Measurements from ENCODE around the gene LRFN5. TPM values are rescaled to one million over a fixed set of nuclear protein-coding genes. Genes with fewer than 3 reads are reported as not detected.

Gene LRFN5
- total and polyA plus RNA-seq, 2 of the 8 experiments (the other 6 are each of a cell fraction or from before 2014, with no cell fraction given), result 0.85 to 4.7 TPM

DNA sequence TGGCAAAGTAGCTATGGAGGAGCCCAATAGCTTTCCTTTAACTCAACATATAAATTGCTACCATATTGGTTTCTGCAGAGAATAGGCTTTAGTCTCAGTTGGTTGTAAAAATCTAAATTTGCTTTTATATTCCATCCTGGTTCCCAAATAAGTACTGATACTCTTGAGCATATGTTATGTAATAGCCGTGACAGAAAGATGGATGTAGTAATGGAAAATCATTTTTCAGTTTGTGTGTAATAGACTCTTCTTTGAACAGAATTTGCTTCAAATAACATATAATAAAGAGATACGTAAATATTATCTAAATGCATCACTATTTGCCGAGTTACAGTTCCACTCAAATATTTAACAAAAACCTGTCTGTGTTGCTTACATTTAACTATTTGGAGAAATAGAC, 271.6 kb downstream of the LRFN5 start:
- Histone ChIP-seq H3K23ac (ENCODE audit: insufficient read length) (no peak overlapping the region), H3K18ac (ENCODE audit: extremely low read depth, low read length) (no peak overlapping the region), H3K27me3 (replicated peaks in 1 of 4; ENCODE audit: control insufficient read depth in 3 of 4, extremely low read depth in 1 of 4, insufficient read depth in 3 of 4, low read length in 3 of 4) (no peaks in the 10 kb centered on the region), H4K5ac (ENCODE audit: insufficient read length, low read depth, low read length) (no peak overlapping the region), H3K4me3 (ENCODE audit: extremely low read depth in 1 of 4, insufficient read depth in 2 of 4, low read depth in 3 of 4, low read length in 4 of 4) (no peak overlapping the region), H2BK12ac (ENCODE audit: low read depth, low read length) (no peak overlapping the region), H4K20me1 (replicated peaks in 1 of 2; ENCODE audit: control insufficient read depth in 1 of 2, insufficient read depth in 2 of 2, low read length in 2 of 2) (no peaks in the 10 kb centered on the region), H4K8ac (ENCODE audit: extremely low read depth, insufficient read depth, low read length) (no peak overlapping the region), H3K4ac (replicated peaks; ENCODE audit: insufficient read length, low read depth, low read length) (no peak overlapping the region), H2BK5ac (ENCODE audit: low read depth, low read length) (no peak overlapping the region), H3K79me2 (ENCODE audit: control insufficient read depth in 1 of 2, insufficient read depth in 2 of 2, low read length in 2 of 2) (no peaks in the 10 kb centered on the region), H3K27ac (ENCODE audit: low read depth, low read length) (no peak overlapping the region), H3K56ac (replicated peaks; ENCODE audit: insufficient read length, low read depth, low read length) (no peak overlapping the region), H3K23me2 (ENCODE audit: low read depth, low read length) (no peaks in the 10 kb centered on the region), H3K4me1 (replicated peaks in 1 of 4; ENCODE audit: control insufficient read depth in 3 of 4, insufficient read depth in 4 of 4, low read length in 3 of 4) (no peaks in the 10 kb centered on the region), H3K9me3 (ENCODE audit: insufficient read depth in 2 of 2, low read depth in 1 of 2, low read length in 1 of 2) (no peaks in the 10 kb centered on the region), H2AFZ (ENCODE audit: low read length) (no peak overlapping the region), H4K91ac (replicated peaks; ENCODE audit: insufficient read length, low read length) (no peak overlapping the region), H2BK20ac (ENCODE audit: low read length) (no peak overlapping the region), H2BK120ac (replicated peaks; ENCODE audit: low read depth, low read length) (no peak overlapping the region), H3K79me1 (ENCODE audit: low read depth, low read length) (no peaks in the 10 kb centered on the region), H3K14ac (ENCODE audit: insufficient read length) (no peak overlapping the region), H3K4me2 (ENCODE audit: insufficient read depth in 1 of 2, low read depth in 2 of 2, low read length in 2 of 2) (no peak overlapping the region), H3K36me3 (ENCODE audit: control insufficient read depth in 2 of 4, insufficient read depth in 4 of 4, low read length in 3 of 4) (no peaks in the 10 kb centered on the region), H2AK5ac (ENCODE audit: low read depth, low read length) (no peak overlapping the region), H3K9ac (replicated peaks in 1 of 4; ENCODE audit: extremely low read depth in 1 of 4, low read depth in 3 of 4, low read length in 3 of 4) (no peak overlapping the region), H2BK15ac (ENCODE audit: low read length) (no peak overlapping the region)
- 89% methylated on average over 3 of the region's 3 CpGs; no CpG with 5 or more reads in 1 of the 2 experiments for WGBS, 2 experiments (ENCODE audit: extremely low coverage in 1 of 2, insufficient coverage in 1 of 2, insufficient read length in 1 of 2, insufficient replicate concordance in 2 of 2, low coverage in 1 of 2, low lambda C conversion rate in 2 of 2, missing lambda C conversion rate in 1 of 2)
- CTCF ChIA-PET (ENCODE audit: partially characterized antibody), result no interaction called here
- POLR2A ChIA-PET (ENCODE audit: partially characterized antibody), result no interaction called here
- no peak for FAIRE-seq
- no peak for DNase-seq (ENCODE audit: low read depth in 1 of 2, low spot score in 2 of 2)
- TF ChIP-seq MAFK (IDR thresholded peaks at IDR 0.05; ENCODE audit: low read depth, low read length) (no peak), JUND (IDR thresholded peaks at IDR 0.05; ENCODE audit: low read length) (no peak), KDM1A (IDR thresholded peaks at IDR 0.05; ENCODE audit: borderline replicate concordance, low read length) (no peak), GTF2F1 (IDR thresholded peaks at IDR 0.05; ENCODE audit: borderline replicate concordance, low read depth, low read length) (no peak), JUN (IDR thresholded peaks at IDR 0.05; ENCODE audit: low read depth, low read length) (no peak), RBBP5 (IDR thresholded peaks at IDR 0.05; ENCODE audit: borderline replicate concordance, low read depth, low read length) (no peak), HDAC2 (IDR thresholded peaks at IDR 0.05; ENCODE audit: borderline replicate concordance in 1 of 2, low read depth in 2 of 2, low read length in 2 of 2) (no peak), CHD1 (IDR thresholded peaks at IDR 0.05; ENCODE audit: low read depth, low read length) (no peak), SIN3A (conservative IDR thresholded peaks at IDR 0.05 in 1 of 2, IDR thresholded peaks at IDR 0.05 in 1 of 2; ENCODE audit: low read depth in 1 of 2, low read length in 2 of 2) (no peak), TBP (IDR thresholded peaks at IDR 0.05; ENCODE audit: low read depth, low read length) (no peak), PHF8 (conservative IDR thresholded peaks at IDR 0.05; ENCODE audit: low read depth, low read length) (no peak)
- TF ChIP-seq, protein P1, sequence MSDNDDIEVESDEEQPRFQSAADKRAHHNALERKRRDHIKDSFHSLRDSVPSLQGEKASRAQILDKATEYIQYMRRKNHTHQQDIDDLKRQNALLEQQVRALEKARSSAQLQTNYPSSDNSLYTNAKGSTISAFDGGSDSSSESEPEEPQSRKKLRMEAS (IDR thresholded peaks at IDR 0.05), result no peak
- TF ChIP-seq, protein P2, sequence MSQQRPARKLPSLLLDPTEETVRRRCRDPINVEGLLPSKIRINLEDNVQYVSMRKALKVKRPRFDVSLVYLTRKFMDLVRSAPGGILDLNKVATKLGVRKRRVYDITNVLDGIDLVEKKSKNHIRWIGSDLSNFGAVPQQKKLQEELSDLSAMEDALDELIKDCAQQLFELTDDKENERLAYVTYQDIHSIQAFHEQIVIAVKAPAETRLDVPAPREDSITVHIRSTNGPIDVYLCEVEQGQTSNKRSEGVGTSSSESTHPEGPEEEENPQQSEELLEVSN (IDR thresholded peaks at IDR 0.05), result no peak

Data from H1 (cell line).